Activated CD8-positive, alpha-beta memory T cell treated with anti-CD3 and anti-CD28 coated beads for 4 hours (primary cell): ENCODE results near the gene FOXP1.

Experiments
- DNase-seq, 2 donors: peaks; one replicate each; pipeline ENCODE4 v3.0.0-alpha.2; 2020; ENCODE audit warnings: low read depth in 2 of 2

The FOXP1 gene

DNA sequence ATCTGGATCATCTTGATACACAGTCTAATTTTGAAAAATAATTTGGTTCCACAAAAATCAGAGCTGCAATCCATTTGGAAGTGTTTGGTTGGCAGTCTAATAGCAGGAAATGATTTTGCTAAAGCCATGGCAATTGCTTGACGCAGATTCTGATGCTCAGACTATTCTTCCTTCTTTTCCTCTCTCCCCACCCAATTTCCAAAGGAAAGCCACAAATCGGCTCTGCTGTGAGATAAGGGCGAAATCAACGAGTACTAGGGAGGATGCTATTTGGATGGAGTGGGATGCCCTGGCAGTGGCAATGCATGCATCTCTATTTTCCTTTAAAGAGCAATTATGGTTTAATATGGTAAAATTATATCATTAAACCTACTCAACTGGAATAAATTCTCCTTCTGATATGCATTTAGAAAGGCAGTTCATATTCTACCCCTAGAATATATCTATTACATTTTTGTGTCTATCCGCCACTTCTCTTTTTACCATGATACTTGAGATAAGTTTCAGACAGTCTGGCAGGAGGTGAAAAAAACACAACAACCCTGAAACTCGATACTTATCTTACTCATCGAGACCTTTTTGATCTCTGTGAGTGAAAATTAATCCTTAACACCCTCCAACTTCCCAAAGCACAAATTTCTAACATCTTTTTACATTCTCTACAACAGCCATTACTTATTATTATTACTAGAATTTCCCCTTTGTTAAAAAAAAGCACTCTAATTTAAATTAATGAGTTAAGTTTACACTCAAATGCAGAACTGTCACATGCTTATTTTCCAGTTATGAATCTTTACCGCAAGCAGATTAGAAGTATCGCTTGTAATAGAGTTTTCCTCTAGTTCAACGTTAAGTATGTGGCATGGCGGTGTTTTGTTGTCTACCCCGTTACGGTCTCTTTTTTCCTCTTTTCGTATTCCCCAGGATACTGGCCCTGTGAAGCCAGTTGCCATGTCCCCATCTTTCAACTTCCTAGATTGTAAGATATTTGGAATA is 433.3 kb downstream of the FOXP1 start:
- no peak for DNase-seq

DNA sequence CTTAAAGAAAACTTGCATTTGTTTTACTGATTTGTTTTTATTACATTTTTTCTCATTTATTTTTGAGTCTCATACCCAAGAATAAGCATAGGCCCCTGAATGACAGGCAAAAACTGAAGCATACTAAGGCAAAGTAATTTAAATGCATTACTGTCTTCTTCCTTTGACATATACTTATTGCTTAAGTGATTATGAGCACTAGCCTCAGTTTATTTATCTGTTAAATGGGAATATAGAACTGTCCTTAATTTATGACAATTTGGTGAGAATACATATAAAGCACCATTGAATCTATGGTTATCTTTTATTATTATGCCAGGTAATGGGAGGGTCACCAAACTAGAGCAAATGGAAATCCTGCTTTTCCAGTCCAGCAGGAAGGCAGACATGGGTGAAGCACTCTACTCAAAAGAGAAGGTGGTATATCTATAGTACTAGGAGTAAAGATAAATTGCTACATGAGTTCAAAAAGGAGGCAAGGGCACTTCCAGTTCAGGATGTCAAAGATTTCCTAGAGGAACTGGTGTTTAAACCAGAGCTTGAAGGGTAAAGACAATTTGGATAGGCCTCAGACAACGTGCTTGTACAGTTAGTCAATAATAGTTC is 435.0 kb downstream of the FOXP1 start:
- no peak for DNase-seq

DNA sequence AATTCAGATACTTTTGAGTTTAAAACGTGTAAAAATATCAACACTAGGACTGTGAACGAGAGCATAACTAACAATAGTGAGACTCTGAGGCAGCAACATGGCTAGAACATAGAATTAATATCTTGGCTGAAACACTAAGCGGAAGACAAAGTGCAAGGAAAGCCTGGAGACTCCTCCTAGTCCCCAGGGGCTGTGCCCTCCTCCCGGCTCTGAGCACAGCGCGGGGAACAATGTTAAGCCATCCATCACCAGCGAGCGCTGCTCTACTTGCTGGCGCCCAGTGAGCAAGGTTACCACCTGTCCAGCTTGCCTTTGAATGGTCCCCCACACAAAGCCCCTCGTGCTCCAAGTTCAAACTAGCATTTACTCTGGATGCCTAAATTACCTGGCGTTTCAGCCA is 436.9 kb downstream of the FOXP1 start:
- DNase-seq: no peak

DNA sequence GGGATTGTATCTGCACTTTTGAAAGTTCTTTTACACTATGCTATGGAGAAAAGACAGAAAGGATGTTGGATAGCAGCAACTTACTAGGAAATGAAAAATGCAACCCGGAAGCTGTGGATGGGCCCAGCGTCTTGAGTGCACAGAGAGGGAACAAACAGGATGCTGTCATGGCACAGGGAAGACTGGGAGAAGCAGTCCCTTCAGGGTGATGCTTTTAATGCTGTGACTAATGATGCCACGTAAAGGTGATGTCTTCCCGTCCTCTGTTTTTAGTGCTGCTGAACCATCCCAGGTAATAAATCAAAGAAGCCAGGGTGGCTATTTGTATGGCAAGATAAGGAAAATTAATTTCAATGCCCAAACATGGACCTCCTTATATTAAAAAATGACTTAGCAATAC is 437.6 kb downstream of the FOXP1 start:
- no peak for DNase-seq

DNA sequence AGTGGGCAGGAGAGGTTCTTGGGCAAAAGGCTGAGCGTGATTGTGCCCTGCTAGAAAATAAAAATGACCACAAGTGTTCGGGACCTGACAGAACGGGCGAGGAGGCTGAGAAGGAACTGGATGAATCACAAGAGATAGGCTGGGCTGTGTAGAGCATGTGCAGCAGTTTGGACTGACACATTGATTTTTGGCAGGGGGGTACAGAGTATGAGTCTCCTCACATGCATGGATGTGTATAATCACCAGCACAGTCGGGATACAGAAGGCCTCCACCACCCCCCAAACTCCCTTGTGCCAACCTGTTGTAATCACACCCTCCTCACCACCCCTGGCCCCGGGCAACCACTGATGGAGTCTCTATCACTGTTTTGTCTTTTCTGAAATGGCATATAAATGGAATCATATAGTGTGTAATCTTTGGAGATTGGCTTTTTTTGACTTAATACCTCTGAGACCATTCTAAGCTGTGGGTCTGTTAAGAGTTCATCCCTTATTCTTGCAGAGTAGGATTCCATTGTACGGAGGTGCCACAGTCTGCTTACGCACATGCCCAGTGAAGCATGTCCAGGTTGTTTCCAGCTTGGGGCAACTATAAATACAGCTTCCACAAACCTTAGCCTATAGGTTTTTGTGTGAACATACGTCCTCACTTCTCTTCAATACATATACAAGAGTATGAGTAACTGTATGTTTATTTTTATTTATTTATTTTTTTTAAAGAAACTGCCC is 438.8 kb downstream of the FOXP1 start:
- DNase-seq: no peak

DNA sequence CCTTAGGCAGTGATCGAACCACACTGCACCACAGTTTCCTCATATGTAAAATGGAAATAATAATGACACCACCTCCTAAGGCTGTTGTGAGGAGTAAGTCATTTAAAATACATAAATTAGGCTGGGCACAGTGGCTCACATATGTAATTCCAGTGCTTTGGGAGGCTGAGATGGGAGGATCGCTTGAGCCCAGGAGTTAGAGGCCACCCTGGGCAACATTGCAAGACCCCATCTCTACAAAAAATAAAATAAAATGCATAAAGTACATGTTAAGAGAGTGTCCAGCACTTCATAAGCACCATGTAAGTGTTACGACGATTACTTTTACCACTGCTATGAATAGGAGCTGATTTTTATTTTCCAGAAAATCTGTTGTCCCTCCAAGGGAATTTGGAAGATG is 440.0 kb downstream of the FOXP1 start:
- DNase-seq: no peak

DNA sequence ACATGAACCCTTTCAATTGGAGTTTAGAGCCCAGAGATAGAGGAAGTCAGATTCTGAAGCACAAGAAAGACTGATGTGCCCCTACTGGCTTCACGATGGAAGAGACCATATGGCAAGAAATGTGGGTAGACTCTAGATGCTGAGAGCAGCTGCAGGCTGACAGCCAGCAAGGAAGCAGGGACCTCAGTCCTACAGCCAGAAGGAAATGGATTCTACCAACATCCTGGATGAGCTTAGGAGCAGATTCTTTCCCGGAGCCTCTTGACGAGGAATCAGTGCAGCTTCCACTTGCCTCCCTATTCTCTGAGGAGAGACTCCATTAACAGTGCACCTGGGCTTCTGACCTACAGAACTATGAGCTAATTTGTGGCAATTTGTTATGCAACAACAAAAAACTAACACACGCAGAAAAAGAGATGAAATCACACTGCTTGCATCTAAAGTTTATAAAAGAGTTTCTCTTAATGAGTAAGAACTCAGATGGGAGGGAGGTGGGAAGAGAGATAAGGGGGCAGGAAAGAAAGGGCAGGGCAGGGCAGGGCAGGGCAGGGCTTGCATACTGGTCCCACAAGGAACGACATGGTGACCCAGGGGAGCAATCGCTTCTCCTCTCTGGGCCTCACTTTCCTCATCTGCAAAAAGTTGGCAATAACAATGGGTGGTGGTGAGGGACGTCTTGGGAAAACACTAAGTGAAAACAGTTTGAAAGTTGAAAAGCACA is 440.9 kb downstream of the FOXP1 start:
- no peak for DNase-seq

DNA sequence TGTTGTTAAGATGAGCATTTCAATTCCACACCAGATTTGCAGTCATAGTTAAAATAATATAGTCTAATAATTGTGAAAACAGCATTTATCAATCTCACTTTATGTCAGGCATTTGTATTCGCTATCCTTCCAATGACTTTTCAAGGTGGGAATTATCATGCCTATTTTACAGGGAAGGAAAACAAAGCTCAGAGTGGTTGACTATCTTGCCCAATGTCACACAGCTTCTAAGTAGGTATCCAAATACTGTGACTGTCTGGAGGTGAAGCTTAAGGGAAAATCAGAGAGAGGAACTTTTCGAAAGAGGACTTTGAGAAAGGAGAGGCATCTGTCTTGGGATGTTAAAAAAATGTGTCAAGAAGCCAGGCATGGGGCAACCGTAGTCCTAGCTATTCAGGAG is 443.1 kb downstream of the FOXP1 start:
- DNase-seq: no peak

DNA sequence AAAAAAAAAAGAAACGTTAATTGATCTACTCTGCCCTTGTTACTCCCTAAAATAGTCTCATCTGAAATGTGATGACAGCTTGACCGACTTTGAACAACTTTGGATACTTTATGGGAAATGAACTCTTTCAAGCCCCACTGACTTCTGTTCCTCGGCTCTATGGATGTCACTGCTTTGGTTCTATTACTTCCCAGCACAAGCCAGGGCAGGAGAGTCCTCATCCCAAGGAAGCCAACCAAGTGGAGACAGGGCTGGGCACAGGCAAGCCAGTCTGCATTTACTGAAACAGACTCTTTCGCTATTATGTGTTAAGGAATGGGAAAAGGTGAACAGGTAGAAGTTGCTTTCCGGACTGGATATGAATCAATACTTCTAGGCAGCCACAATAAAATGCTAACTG is 444.0 kb downstream of the FOXP1 start:
- no peak for DNase-seq

DNA sequence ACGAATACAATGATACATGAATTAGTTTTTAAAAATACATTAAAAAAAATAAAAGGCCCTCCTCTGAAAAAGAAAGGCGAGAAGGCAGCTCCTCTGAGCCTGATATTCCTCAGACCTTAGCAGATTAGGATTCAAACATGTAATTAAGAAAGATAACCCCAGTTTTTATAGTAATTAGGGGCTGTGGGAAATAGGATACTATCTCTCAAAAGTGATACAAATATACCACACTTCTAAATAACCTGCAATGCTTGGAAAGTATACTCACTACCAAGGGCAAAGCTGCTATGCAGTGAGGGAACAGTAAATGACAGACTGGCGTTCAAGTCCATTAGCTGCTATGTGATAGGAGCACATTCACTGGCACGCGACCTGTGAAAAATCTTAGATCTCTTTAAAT is 445.1 kb downstream of the FOXP1 start:
- no peak for DNase-seq

DNA sequence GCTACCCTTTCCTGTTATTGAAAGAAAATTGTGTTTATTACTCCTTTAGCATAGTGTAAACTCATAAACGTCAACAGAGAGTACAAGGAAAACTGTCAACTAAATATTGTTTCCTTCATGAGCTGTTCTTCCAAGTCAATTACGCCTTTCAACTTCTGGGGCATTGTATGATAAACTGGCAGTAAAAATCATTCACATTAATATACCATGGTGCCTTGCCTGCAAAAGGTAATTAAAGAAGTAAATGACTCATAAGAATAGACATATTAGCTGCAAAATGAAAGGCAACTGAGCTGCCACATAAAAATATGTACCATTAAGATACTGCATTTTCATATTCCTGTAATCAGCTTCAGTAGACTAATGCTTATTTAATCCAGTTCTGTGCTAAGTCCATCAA is 447.3 kb downstream of the FOXP1 start:
- DNase-seq: no peak

DNA sequence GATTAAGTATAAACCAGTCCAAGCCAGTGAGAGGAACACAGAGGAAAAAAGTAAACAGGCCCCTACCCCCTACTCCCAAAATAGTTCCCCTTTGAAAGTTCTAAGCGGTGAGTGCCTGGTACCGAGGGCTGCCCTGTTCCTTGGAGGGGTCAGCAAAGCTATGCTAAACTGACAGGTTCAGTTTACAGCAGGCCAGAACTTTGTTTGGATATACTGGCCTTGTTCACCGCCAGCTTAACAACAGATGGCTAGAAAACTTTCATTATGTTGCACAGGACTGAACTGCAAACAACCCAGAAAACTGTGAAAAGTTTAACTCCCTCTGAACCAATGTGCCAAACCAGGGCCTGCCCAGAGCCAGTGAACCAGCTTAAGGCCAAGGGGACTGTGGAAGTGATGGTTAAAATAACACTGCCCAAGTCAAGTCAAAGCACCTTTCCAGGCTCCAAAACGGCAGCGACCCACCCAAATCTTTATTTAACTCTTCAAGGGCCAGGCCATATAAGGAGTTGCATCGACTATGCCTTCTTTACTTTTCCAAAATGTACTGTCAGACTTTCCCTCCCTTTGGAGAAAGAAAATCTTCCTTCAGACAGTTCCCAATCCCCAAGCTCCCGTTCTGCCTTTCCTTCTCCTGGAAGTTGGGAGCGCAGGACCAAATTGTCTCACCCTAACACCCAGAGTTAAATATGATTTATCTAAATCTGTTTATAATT is 448.0 kb downstream of the FOXP1 start:
- no peak for DNase-seq

DNA sequence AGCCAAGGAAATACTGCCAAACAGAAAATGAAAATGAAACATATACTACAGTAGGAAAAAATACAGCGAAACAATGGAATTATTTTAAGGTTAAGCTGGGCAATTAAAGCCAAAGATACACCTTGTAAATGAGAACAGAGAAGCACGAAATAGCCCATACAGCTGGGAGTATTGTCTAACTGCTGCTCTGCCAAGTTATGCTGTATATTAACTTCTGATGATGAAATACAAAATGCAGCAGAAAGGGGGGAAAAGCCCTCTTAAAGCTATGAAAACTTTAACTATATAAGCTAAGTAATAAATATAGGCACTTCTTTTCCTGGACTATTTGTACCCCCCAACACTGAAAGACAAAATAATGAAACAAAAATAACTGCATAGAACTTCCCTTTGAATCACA is 449.0 kb downstream of the FOXP1 start:
- no peak for DNase-seq

DNA sequence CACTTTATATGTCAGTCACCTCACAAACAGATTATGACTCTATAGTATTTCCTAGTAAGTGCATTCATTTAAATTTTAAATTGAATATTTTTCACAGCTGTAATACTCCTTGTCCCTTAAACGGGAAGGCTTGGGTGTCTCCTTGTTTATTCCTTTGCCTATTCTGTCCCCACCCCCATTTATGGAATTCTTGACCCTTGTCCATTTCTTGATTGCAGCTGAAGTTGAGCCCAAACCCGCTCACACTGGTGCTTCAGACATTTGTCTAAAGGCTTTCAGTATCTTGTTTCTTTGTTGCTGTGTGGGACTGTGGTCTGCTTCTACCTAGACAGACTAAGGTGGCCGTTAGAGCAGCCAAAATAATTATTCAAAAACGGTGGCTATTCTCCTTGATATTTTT is 449.7 kb downstream of the FOXP1 start:
- no peak for DNase-seq

DNA sequence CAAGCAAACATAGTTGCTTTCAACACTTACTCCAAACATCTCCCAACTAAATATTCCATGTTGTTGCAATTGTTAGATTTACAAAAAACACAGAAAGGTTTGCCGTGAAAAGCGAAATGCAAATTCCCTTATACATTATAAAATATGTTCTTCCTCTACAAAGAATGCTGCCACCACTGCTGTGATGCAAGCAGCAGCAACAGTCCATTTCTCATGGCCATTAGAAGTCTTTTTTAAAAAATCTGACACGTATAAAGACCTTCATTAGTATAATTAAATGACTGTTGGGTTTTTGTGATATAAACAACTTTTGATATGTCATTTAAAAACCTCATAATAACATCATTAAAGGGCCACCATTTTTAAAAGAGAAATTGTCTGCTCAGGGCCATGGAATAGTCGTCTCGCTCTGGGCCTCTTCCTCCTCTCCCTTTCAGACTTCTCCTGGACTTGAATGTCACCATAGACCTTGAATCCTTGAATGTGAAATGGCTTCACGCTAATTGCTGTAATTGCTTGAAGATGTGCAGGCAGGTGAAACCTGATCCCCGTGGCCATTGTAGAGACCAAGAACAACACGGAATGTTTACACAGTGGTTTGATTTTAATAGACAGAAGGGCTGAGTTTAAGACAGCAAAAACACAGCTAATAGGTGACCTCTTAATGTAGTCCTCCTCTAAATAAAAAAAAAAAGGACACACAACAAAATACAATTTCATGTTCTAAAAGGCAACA is 450.4 kb downstream of the FOXP1 start:
- DNase-seq: no peak

DNA sequence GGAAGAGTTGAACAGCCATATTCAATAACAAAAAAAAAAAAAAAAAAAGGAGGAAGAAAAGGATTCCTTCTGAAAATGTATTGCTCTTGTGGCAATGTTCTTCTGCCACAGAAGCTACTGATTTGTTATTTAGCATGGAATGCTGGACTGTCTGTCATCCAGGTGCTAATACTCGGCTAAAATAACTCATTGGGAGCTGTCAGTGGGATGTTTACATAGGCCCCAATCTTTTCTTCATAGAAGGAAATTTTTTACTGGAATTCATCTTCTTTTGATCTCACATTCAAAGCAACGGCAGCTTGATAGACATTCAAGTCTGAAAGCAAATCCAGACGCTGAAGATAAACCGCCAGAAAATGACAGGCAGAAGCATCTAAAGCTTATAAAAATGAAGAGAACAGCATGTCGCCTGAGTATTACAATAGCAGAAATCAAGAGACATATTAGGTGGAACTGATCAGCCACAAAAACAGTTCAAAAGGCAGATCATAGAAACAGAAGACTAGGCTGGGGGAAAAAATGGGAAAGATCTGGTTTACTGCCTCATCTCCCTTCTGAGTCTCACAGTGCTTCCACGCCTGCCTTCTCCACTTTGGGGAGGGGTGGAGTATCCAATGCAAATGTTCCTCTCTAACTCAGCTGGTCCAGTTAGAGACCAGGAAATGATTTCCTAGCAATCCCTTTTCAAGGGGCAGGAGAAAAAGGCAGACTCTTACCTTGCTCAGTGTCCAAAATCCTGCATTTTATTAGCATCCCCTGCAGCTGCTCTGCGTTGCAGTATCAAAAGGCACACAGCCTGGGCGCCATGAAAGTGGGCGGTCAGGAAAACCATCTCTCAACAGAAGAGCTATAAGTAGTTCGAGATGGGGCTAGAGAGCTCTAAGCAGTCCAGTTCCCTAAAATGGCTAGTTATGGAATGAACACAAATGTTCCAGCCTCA is 451.9 kb downstream of the FOXP1 start:
- no peak for DNase-seq

DNA sequence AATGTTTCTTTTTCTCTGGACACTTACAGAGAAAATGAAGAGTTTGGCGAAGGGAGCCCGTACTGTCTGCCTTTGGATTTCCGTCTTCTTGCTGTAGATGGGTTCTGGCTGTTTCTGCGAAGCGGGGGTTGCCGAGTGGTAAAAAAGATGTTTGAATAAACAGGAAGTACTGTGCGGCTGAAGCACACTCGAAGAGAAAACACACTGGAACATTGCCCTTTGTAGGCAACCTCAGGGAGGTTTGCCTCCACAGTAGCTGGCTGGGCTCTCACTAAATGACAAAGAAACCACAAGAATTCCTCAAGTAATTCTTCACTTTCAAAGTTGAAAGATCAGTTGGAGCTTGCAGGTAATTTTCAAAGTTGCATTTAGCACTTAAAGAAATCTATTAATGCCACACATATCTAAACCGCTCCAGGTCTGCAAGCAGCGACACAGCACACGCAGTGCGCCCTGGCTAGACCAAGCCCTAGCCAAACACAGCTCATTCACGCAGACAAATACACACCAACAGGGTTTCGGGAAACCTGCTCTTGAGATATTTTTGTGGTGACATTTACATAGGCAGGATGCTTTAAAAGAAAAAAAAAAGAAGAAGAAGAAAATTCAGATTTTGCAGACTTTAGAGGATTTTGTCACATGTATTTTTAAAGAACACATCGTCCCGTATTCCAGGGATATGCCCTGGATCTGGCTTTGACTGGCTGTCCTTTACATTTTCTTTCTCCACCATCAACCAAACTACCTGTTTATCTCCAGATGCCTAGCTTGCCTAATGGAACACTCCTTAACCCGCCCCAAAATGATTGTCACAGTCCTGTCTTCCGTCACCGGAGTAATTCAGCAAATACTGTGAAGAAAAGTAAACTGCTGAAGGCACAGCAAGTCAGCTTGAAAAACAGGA is 452.8 kb downstream of the FOXP1 start:
- DNase-seq: peak; percentile 33 to 60
